ENCODE results near the gene SLC25A38. TPM values are rescaled to one million over a fixed set of nuclear protein-coding genes. Genes with fewer than 3 reads are reported as not detected.

SLC25A38 gene
- polyA plus RNA-seq, 1 donor (not counting 4 experiments of a cell fraction or from before 2014, with no cell fraction given), result 40.2 TPM

DNA sequence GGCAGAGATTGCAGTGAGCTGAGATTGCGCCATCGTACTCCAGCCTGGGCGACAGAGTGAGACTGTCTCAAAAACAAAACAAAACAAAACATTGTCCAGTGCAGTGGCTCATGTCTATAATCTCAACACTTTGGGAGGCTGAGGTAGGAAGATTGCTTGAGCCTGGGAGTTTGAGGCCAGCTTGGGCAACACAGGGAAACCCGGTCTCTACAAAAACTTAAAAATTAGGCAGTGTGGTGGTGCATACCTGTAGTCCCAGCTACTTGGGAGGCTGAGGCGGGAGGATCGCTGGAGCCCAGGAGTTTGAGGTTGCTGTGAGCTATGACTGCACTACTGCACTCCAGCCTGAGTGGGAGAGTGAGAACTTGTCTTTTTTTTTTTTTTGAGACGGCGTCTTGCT lies 57.1 kb downstream of the SLC25A38 start:
- Histone ChIP-seq H3K4me2 (ENCODE audit: control insufficient read depth, extremely low read depth, insufficient read depth, low read depth, low read length) (no peak overlapping the region), H3K36me3 (ENCODE audit: control insufficient read depth in 2 of 2, extremely low read depth in 1 of 2, insufficient read depth in 2 of 2, low read length in 2 of 2) (no peaks in the 10 kb centered on the region), H3K4me3 (ENCODE audit: control insufficient read depth in 2 of 3, extremely low read depth in 1 of 3, insufficient read depth in 2 of 3, low read depth in 1 of 3, low read length in 3 of 3) (no peak overlapping the region), H3K27ac (ENCODE audit: control insufficient read depth, insufficient read depth, low read length) (no peak overlapping the region), H4K20me1 (ENCODE audit: control insufficient read depth, extremely low read depth, insufficient read depth, low read length) (no peaks in the 10 kb centered on the region), H3K27me3 (ENCODE audit: control insufficient read depth, extremely low read depth, insufficient read depth, low read length) (no peaks in the 10 kb centered on the region), H3K9me3 (ENCODE audit: control insufficient read depth, low read depth, low read length) (no peaks in the 10 kb centered on the region), H3K79me2 (ENCODE audit: control insufficient read depth, insufficient read depth, low read length) (no peaks in the 10 kb centered on the region), H3K4me1 (ENCODE audit: control insufficient read depth, extremely low read depth, insufficient read depth, low read length) (peaks cover under 1% of the 10 kb centered on the region), H2AFZ (ENCODE audit: control insufficient read depth, low read length) (no peak overlapping the region), H3K9me1 (ENCODE audit: control insufficient read depth, extremely low read depth, insufficient read depth, low read length) (no peaks in the 10 kb centered on the region), H3K9ac (ENCODE audit: control insufficient read depth, extremely low read depth, insufficient read depth, low read length) (no peak overlapping the region)
- DNase-seq (ENCODE audit: low read depth, low spot score) (no peak), FAIRE-seq (no peak)
- TF ChIP-seq, protein P1, sequence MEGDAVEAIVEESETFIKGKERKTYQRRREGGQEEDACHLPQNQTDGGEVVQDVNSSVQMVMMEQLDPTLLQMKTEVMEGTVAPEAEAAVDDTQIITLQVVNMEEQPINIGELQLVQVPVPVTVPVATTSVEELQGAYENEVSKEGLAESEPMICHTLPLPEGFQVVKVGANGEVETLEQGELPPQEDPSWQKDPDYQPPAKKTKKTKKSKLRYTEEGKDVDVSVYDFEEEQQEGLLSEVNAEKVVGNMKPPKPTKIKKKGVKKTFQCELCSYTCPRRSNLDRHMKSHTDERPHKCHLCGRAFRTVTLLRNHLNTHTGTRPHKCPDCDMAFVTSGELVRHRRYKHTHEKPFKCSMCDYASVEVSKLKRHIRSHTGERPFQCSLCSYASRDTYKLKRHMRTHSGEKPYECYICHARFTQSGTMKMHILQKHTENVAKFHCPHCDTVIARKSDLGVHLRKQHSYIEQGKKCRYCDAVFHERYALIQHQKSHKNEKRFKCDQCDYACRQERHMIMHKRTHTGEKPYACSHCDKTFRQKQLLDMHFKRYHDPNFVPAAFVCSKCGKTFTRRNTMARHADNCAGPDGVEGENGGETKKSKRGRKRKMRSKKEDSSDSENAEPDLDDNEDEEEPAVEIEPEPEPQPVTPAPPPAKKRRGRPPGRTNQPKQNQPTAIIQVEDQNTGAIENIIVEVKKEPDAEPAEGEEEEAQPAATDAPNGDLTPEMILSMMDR (optimal IDR thresholded peaks at IDR 0.05 in 1 of 3, IDR thresholded peaks at IDR 0.05 in 1 of 3, conservative IDR thresholded peaks at IDR 0.05 in 1 of 3; ENCODE audit: extremely low read depth in 1 of 3, insufficient read depth in 2 of 3, low read length in 3 of 3), result no peak
- TF ChIP-seq EZH2 (IDR thresholded peaks at IDR 0.05; ENCODE audit: low read length), result no peak
- dilution Hi-C loops (cut with MboI; ENCODE audit: extremely low pct_ligation_motif_present, low sequenced_read_pairs), result no loop called here

DNA sequence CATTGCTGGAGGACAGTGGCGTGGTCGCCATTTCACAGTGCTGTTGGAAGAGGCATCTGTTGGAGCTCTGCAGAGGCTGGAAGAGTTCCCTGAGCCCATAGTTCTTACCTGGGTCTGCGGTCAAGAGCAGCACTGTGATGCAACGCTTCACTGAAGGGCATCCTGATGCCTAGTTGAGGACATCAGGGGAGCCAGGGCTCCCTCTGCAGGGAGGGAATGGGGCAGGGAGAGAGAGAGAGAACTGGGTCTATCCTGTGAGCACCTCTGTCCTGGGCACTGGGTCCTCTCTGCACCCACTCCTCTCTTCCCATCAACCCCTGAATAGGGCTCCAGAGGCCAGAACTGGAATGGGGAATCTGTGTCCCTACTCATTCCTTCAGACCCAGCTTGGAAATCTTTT lies 60.4 kb downstream of the SLC25A38 start:
- Histone ChIP-seq H3K27ac (ENCODE audit: control insufficient read depth, insufficient read depth, low read length) (no peak overlapping the region), H3K27me3 (ENCODE audit: control insufficient read depth, extremely low read depth, insufficient read depth, low read length) (no peaks in the 10 kb centered on the region), H3K79me2 (ENCODE audit: control insufficient read depth, insufficient read depth, low read length) (no peaks in the 10 kb centered on the region), H3K4me2 (ENCODE audit: control insufficient read depth, extremely low read depth, insufficient read depth, low read depth, low read length) (no peak overlapping the region), H3K36me3 (ENCODE audit: control insufficient read depth in 2 of 2, extremely low read depth in 1 of 2, insufficient read depth in 2 of 2, low read length in 2 of 2) (no peaks in the 10 kb centered on the region), H3K4me3 (ENCODE audit: control insufficient read depth in 2 of 3, extremely low read depth in 1 of 3, insufficient read depth in 2 of 3, low read depth in 1 of 3, low read length in 3 of 3) (no peak overlapping the region), H3K9me3 (ENCODE audit: control insufficient read depth, low read depth, low read length) (no peaks in the 10 kb centered on the region), H3K4me1 (ENCODE audit: control insufficient read depth, extremely low read depth, insufficient read depth, low read length) (peaks cover 2% of the 10 kb centered on the region), H3K9me1 (ENCODE audit: control insufficient read depth, extremely low read depth, insufficient read depth, low read length) (no peaks in the 10 kb centered on the region), H3K9ac (ENCODE audit: control insufficient read depth, extremely low read depth, insufficient read depth, low read length) (no peak overlapping the region), H2AFZ (ENCODE audit: control insufficient read depth, low read length) (no peak overlapping the region), H4K20me1 (ENCODE audit: control insufficient read depth, extremely low read depth, insufficient read depth, low read length) (no peaks in the 10 kb centered on the region)
- TF ChIP-seq EZH2 (IDR thresholded peaks at IDR 0.05; ENCODE audit: low read length), result no peak
- TF ChIP-seq, protein P1 (optimal IDR thresholded peaks at IDR 0.05 in 1 of 3, IDR thresholded peaks at IDR 0.05 in 1 of 3, conservative IDR thresholded peaks at IDR 0.05 in 1 of 3; ENCODE audit: extremely low read depth in 1 of 3, insufficient read depth in 2 of 3, low read length in 3 of 3), result peak; percentile 15 to 58 (median 42)
- dilution Hi-C loops (cut with MboI; ENCODE audit: extremely low pct_ligation_motif_present, low sequenced_read_pairs), result no loop called here
- no peak for FAIRE-seq
- no peak for DNase-seq (ENCODE audit: low read depth, low spot score)
